ENCODE data around the gene PIN4. TPM values are rescaled to one million over a fixed set of nuclear protein-coding genes. Genes with fewer than 3 reads are reported as not detected.

PIN4 gene
- total RNA-seq, 1 experiment from 2014 or later: 9.5 TPM

GRCh38 chrX:72201836-72202536 is 20.4 kb downstream of the PIN4 start:
- Histone ChIP-seq H3K4me2 (ENCODE audit: low read length) (peak overlapping the region; percentile 28), H3K27ac (ENCODE audit: low read depth, low read length) (no peak overlapping the region), H3K4me3 (replicated peaks in 1 of 2; ENCODE audit: low read depth in 1 of 2, low read length in 2 of 2) (no peak overlapping the region), H3K9me2 (ENCODE audit: insufficient read depth) (no peaks in the 10 kb centered on the region), H3K36me3 (ENCODE audit: control insufficient read depth in 1 of 2, insufficient read depth in 2 of 2, low read length in 2 of 2) (peaks cover 0 to 4% of the 10 kb centered on the region in 2 experiments; a peak in 2 of 4 replicates), H3K27me3 (ENCODE audit: insufficient read depth, low read length) (no peaks in the 10 kb centered on the region), H3K4me1 (ENCODE audit: control insufficient read depth in 1 of 2, insufficient read depth in 2 of 2, low read length in 2 of 2) (peaks cover 0 to 12% of the 10 kb centered on the region in 2 experiments; a peak in 2 of 4 replicates), H3K9me3 (ENCODE audit: control insufficient read depth in 1 of 2, insufficient read depth in 1 of 2, low read depth in 1 of 2, low read length in 2 of 2) (no peaks in the 10 kb centered on the region), H3K79me2 (ENCODE audit: insufficient read depth, low read length) (peaks cover 4% of the 10 kb centered on the region; the same call in 1 of the 2 replicates), H4K20me1 (ENCODE audit: insufficient read depth) (no peaks in the 10 kb centered on the region), H3K9ac (ENCODE audit: low read length) (0 out of 2 replicates have a peak overlapping the region, but pooled peaks have one; percentile 35), H2AFZ (ENCODE audit: low read depth, low read length, poor library complexity, severe bottlenecking) (no peak overlapping the region)
- RAD21 ChIA-PET (ENCODE audit: low non-redundant PET in 1 of 2, low total read pairs in 2 of 2, uncharacterized antibody in 2 of 2, unreplicated experiment in 2 of 2): no interaction called here
- BruUV-seq (replicated peaks): no TSS peak
- ATAC-seq (peak; percentile 47; the same call in 1 of the 2 replicates), DNase-seq (ENCODE audit: low read depth, low spot score) (no peak)
- POLR2A ChIA-PET: no interaction called here
- CTCF ChIA-PET: no interaction called here
- TF ChIP-seq EZH2phosphoT487 (IDR thresholded peaks at IDR 0.05; ENCODE audit: borderline replicate concordance) (no peak), SP1 (IDR thresholded peaks at IDR 0.05; ENCODE audit: low read depth) (no peak), JUND (IDR thresholded peaks at IDR 0.05) (0 out of 2 replicates have a peak, but pooled peaks have one; percentile 13), FOSL1 (IDR thresholded peaks at IDR 0.05; ENCODE audit: low read depth) (0 out of 2 replicates have a peak, but pooled peaks have one; percentile 11), ELF1 (IDR thresholded peaks at IDR 0.05; ENCODE audit: borderline replicate concordance, low read depth) (no peak), CBX3 (IDR thresholded peaks at IDR 0.05; ENCODE audit: low read depth) (no peak), SRF (IDR thresholded peaks at IDR 0.05; ENCODE audit: low read depth) (no peak)
- intact Hi-C loops (cut with micrococcal nuclease): no loop called here

GRCh38 chrX:72202792-72203401 is 21.3 kb downstream of the PIN4 start:
- BruUV-seq (replicated peaks): no TSS peak
- no peak overlapping the region for H3K27ac ChIP-seq (ENCODE audit: low read depth, low read length)
- CTCF ChIA-PET: no interaction called here
- POLR2A ChIA-PET: no interaction called here
- H2AFZ ChIP-seq (ENCODE audit: low read depth, low read length, poor library complexity, severe bottlenecking): no peak overlapping the region
- H3K79me2 ChIP-seq (ENCODE audit: insufficient read depth, low read length): peaks cover 4% of the 10 kb centered on the region; the same call in 1 of the 2 replicates
- RAD21 ChIA-PET (ENCODE audit: low non-redundant PET in 1 of 2, low total read pairs in 2 of 2, uncharacterized antibody in 2 of 2, unreplicated experiment in 2 of 2): no interaction called here
- no peak overlapping the region for H3K9ac ChIP-seq (ENCODE audit: low read length)
- ATAC-seq: no peak
- H4K20me1 ChIP-seq (ENCODE audit: insufficient read depth): no peaks in the 10 kb centered on the region
- H3K9me3 ChIP-seq (ENCODE audit: control insufficient read depth in 1 of 2, insufficient read depth in 1 of 2, low read depth in 1 of 2, low read length in 2 of 2): no peaks in the 10 kb centered on the region
- DNase-seq (ENCODE audit: low read depth, low spot score): no peak
- H3K27me3 ChIP-seq (ENCODE audit: insufficient read depth, low read length): no peaks in the 10 kb centered on the region
- H3K36me3 ChIP-seq (ENCODE audit: control insufficient read depth in 1 of 2, insufficient read depth in 2 of 2, low read length in 2 of 2): peaks cover 0 to 5% of the 10 kb centered on the region in 2 experiments; a peak in 2 of 4 replicates
- H3K4me1 ChIP-seq (ENCODE audit: control insufficient read depth in 1 of 2, insufficient read depth in 2 of 2, low read length in 2 of 2): peaks cover 0 to 12% of the 10 kb centered on the region in 2 experiments; a peak in 2 of 4 replicates
- H3K9me2 ChIP-seq (ENCODE audit: insufficient read depth): no peaks in the 10 kb centered on the region
- intact Hi-C loops (cut with micrococcal nuclease): no loop called here
- H3K4me2 ChIP-seq (ENCODE audit: low read length): no peak overlapping the region
- H3K4me3 ChIP-seq (replicated peaks in 1 of 2; ENCODE audit: low read depth in 1 of 2, low read length in 2 of 2): no peak overlapping the region
- TF ChIP-seq YY1 (IDR thresholded peaks at IDR 0.05; ENCODE audit: extremely low read depth, insufficient replicate concordance, low read depth, low read length) (no peak), FOSL1 (IDR thresholded peaks at IDR 0.05; ENCODE audit: low read depth) (no peak), ZBTB33 (IDR thresholded peaks at IDR 0.05; ENCODE audit: extremely low read depth, insufficient replicate concordance, low read length) (no peak), EZH2 (IDR thresholded peaks at IDR 0.05) (no peak), TCF7L2 (IDR thresholded peaks at IDR 0.05; ENCODE audit: borderline replicate concordance, extremely low read depth, insufficient read depth, insufficient read length) (no peak), ELF1 (IDR thresholded peaks at IDR 0.05; ENCODE audit: borderline replicate concordance, low read depth) (no peak), CEBPB (IDR thresholded peaks at IDR 0.05; ENCODE audit: low read depth) (no peak), EZH2phosphoT487 (IDR thresholded peaks at IDR 0.05; ENCODE audit: borderline replicate concordance) (no peak), REST (IDR thresholded peaks at IDR 0.05; ENCODE audit: low read depth) (no peak)
